Activated CD8-positive, alpha-beta T cell treated with anti-CD3 and anti-CD28 coated beads for 36 hours (primary cell): ENCODE data around the gene TCEA2. TPM values are rescaled to one million over a fixed set of nuclear protein-coding genes. Genes with fewer than 3 reads are reported as not detected.

Experiments used
- ATAC-seq: fragments of 200-7000 bp; cut with Tn5 transposase; one replicate; pipeline ENCODE4 v1.10.0; 2021; ENCODE audit warnings: mild to moderate bottlenecking, moderate library complexity
- CTCF ChIA-PET: fragments of 350-600 bp; sonication (Branson Sonifier 250); formaldehyde crosslinking; loops from one replicate; lab custom pipeline; 2021; ENCODE audit warnings: antibody characterized with exemption; lab: Charles Lee
- POLR2A ChIA-PET: fragments of 350-600 bp; sonication (Branson Sonifier 250); formaldehyde crosslinking; loops from one replicate; lab custom pipeline; 2021; ENCODE audit warnings: antibody characterized with exemption; lab: Charles Lee
- DNase-seq: peaks from one replicate; pipeline ENCODE4 v3.0.0-alpha.2; 2020
- H3K27ac Mint-ChIP-seq: one replicate; pipeline ENCODE4 v1.8.0; 2021; ENCODE audit warnings: mild to moderate bottlenecking, mixed read lengths
- H3K27me3 Mint-ChIP-seq: one replicate; pipeline ENCODE4 v1.8.0; 2021; ENCODE audit warnings: mixed read lengths
- H3K36me3 Mint-ChIP-seq: one replicate; pipeline ENCODE4 v1.8.0; 2021; ENCODE audit warnings: low read depth, mixed read lengths
- H3K4me1 Mint-ChIP-seq: one replicate; pipeline ENCODE4 v1.8.0; 2021; ENCODE audit warnings: low read depth, mixed read lengths
- H3K4me3 Mint-ChIP-seq: one replicate; pipeline ENCODE4 v1.8.0; 2021; ENCODE audit warnings: mild to moderate bottlenecking, moderate library complexity, mixed read lengths
- H3K9me3 Mint-ChIP-seq: one replicate; pipeline ENCODE4 v1.8.0; 2021; ENCODE audit warnings: mixed read lengths
- intact Hi-C: fragments of 100-400 bp; cut with micrococcal nuclease; formaldehyde crosslinking; loops from one replicate; pipeline ENCODE4 v1.10.0; 2022
- total RNA-seq, 2 experiments: library from RNA; stranded (reverse); gene quantifications; one replicate each; pipeline ENCODE4 v1.2.3, GENCODE V29; 2021
- TF ChIP-seq, protein P1 (sequence below): fragments of 200-600 bp; IDR thresholded peaks from one replicate; pipeline ENCODE4 v1.8.0; 2022; ENCODE audit warnings: antibody characterized with exemption, mild to moderate bottlenecking

The TCEA2 gene
- total RNA-seq, 2 experiments from 2014 or later, result 30.0 to 33.0 TPM

DNA sequence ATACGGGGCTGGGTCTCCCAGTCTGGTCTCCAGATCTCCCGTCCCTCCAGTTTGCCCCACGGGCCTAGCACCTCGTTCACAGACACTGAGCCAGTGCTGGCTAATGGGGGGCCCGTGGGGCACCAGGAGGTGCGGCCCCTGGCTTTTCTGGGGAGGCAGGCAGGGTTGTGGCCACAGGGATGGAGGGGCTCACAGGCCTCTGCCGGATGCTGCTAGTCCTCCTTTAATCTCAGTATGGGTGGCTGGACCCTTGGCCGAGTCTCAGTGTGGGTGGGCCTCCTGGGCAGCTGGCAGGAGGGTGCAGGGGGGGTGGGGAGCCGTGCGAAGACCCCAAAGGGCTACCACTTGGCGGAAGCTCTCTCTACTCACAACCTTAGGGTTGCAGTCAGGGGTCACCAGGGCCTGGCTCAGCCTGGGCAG, 12.0 kb upstream of the TCEA2 start:
- DNase-seq (no peak), ATAC-seq (no peak)
- ChIA-PET POLR2A (interaction anchor here (1.2 to 2.0 kb wide), 3 partner anchors 11 to 70 kb away, joined by 3 to 10 read pairs (median 3); partner anchors contain the start of gene PRPF6), CTCF (interaction anchor here (1.5 to 2.8 kb wide), 3 partner anchors 10 to 12 kb away, joined by 3 to 14 read pairs (median 12); no protein-coding TSS in a partner anchor)
- H3K27ac Mint-ChIP-seq, result no peak overlapping the region
- H3K4me1 Mint-ChIP-seq, result peaks cover 6% of the 10 kb centered on the region
- intact Hi-C loops, result no loop called here
- no peak overlapping the region for H3K4me3 Mint-ChIP-seq
- TF ChIP-seq, protein P1, sequence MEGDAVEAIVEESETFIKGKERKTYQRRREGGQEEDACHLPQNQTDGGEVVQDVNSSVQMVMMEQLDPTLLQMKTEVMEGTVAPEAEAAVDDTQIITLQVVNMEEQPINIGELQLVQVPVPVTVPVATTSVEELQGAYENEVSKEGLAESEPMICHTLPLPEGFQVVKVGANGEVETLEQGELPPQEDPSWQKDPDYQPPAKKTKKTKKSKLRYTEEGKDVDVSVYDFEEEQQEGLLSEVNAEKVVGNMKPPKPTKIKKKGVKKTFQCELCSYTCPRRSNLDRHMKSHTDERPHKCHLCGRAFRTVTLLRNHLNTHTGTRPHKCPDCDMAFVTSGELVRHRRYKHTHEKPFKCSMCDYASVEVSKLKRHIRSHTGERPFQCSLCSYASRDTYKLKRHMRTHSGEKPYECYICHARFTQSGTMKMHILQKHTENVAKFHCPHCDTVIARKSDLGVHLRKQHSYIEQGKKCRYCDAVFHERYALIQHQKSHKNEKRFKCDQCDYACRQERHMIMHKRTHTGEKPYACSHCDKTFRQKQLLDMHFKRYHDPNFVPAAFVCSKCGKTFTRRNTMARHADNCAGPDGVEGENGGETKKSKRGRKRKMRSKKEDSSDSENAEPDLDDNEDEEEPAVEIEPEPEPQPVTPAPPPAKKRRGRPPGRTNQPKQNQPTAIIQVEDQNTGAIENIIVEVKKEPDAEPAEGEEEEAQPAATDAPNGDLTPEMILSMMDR, result no peak
- H3K9me3 Mint-ChIP-seq, result no peaks in the 10 kb centered on the region
- no peaks in the 10 kb centered on the region for H3K36me3 Mint-ChIP-seq
- H3K27me3 Mint-ChIP-seq, result peaks cover 46% of the 10 kb centered on the region

DNA sequence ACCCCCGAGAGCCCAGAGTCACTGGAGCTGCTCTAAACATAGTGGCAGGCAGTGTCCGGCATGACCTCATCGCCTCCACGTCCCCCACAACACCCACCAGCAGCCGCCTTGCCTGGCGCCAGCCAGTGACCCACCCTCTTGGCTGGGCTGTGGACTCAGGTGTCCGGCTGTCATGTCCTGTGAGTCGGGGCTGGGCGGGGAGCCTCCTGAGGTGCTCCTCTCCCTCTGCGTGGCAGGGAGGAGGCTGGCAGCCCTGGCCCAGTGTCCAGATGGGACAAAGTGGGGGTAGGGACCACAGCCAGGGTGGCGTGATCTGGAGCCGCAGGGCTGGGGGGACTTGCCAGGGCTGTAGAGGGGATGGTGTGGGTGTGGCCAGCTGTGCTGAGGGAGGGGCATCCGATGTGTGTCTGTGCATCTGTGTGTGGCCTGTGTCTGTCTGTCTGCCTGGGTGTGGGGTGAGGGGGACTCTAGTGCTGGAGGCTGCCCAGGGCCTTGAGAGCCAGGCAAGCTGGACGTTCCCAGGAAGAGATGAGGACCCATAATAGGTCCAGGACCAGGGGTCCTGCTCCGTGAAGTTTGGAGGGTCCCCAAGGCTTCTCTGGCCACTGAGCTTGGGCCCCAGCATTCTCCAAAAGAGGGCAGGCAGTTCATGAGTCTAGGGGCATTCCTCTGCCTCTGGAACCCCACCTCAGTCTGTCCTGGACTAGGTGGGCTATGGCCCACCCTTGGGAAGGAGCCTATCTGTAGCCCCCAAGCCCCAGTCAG, 11.3 kb upstream of the TCEA2 start:
- POLR2A ChIA-PET, result interaction anchor here (1.0 to 2.0 kb wide), 4 partner anchors 11 to 17 kb away, joined by 3 to 10 read pairs (median 3); no protein-coding TSS in a partner anchor

DNA sequence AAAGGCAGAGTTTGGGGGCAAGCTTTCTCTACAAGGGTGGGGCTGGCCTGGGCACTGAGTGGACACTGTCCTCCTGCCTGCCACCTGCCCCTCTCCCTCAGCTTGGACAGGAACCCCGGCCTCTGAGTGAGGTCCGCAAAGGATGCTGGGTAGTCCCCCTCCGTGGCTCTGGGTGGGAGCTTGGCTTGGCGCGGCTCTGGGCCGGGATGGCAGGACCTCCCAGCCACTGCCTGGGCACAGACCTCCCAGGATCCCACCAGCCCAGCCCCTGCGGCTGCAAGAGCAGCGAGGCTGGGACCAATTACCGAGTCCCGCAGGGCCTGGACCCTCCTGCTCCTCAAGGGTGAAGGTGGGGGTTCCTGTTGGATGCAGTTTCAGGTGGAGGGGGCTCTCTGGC, 10.7 kb upstream of the TCEA2 start:
- H3K27ac Mint-ChIP-seq, result no peak overlapping the region
- H3K27me3 Mint-ChIP-seq, result peaks cover 35% of the 10 kb centered on the region
- no peaks in the 10 kb centered on the region for H3K36me3 Mint-ChIP-seq
- ChIA-PET POLR2A (interaction anchor here (1.0 to 1.2 kb wide), 2 partner anchors 11 to 16 kb away, joined by 3 read pairs; no protein-coding TSS in a partner anchor), CTCF (interaction anchor here (1.6 kb wide), 1 partner anchor 13 kb away, joined by 14 read pairs; no protein-coding TSS in a partner anchor)
- DNase-seq (no peak), ATAC-seq (no peak)
- H3K4me1 Mint-ChIP-seq, result peaks cover 6% of the 10 kb centered on the region
- TF ChIP-seq, protein P1, result no peak
- no peaks in the 10 kb centered on the region for H3K9me3 Mint-ChIP-seq
- intact Hi-C loops, result no loop called here
- H3K4me3 Mint-ChIP-seq, result no peak overlapping the region

More for the DNA sequence above, 11.3 kb upstream of the TCEA2 start:
- ATAC-seq, result no peak
- Mint-ChIP-seq H3K9me3 (no peaks in the 10 kb centered on the region), H3K4me1 (peaks cover 4% of the 10 kb centered on the region), H3K36me3 (no peaks in the 10 kb centered on the region), H3K27me3 (peaks cover 41% of the 10 kb centered on the region), H3K27ac (no peak overlapping the region), H3K4me3 (no peak overlapping the region)
- TF ChIP-seq, protein P1, result no peak
- CTCF ChIA-PET, result interaction anchor here (1.6 kb wide), 1 partner anchor 13 kb away, joined by 14 read pairs; no protein-coding TSS in a partner anchor
- intact Hi-C loops, result no loop called here
- no peak for DNase-seq

DNA sequence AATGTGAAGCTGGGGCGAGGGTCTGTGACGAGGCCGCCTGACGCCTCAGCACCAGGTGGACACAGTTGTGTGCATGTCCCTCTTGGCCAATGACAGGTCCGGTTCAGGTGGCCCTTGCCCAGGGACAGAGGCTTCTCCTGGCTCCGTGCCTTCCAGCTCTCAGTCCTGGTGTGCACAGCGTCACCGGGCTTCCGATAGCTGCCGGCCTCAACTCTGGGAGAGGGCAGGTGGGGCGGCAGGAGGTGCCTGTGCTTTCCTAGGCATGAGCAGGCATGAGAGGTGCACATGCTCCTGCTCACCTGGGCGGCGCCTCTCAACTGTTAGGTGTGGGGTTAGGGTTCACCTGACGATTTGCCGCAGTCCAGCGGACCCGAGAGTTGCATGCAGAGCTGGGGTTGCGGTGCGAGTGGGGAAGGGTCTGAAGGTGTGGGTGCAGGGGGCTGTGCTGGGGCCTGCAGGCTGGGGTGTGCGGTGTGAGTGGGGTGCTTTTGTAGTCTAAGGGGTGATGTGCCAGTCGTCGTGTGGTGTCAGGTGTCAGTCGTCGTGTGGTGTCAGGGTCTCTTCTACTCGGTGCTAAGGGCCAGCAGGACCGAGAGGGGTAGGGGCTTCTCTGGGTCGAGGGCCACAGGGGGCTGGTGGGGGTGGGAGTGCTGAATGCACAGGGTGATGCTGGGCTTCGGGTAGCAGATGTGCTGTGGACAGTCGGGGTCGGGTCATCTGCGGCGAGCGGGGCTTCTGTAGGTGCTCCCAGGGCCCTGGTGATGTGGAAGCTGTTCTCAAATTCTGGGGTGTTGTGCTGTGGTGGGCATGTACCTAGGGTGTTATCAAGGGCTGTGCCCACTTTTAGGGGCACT, 9.8 kb upstream of the TCEA2 start:
- intact Hi-C loops, result no loop called here
- no peak overlapping the region for H3K27ac Mint-ChIP-seq
- CTCF ChIA-PET, result interaction anchor here (1.2 to 1.6 kb wide), 3 partner anchors 9 to 67 kb away, joined by 4 to 14 read pairs (median 5); no protein-coding TSS in a partner anchor
- H3K36me3 Mint-ChIP-seq, result no peaks in the 10 kb centered on the region
- peaks cover 27% of the 10 kb centered on the region for H3K27me3 Mint-ChIP-seq
- no peaks in the 10 kb centered on the region for H3K9me3 Mint-ChIP-seq
- H3K4me3 Mint-ChIP-seq, result no peak overlapping the region
- DNase-seq, result no peak
- peaks cover 9% of the 10 kb centered on the region for H3K4me1 Mint-ChIP-seq
- POLR2A ChIA-PET, result interaction anchor here (0.6 to 1.4 kb wide), 3 partner anchors 12 to 267 kb away, joined by 3 read pairs; no protein-coding TSS in a partner anchor
- TF ChIP-seq, protein P1, result no peak
- ATAC-seq, result no peak
